Vagina (tissue), 2 donors: ENCODE measurements around the gene GPR15.

Experiments
- CTCF ChIP-seq, 3 experiments: fragments of 450-650 bp in 2 of 3; fragments of 200-600 bp in 1 of 3; sonication (generic) in 1 of 3; IDR thresholded peaks; one replicate each; pipeline ENCODE4 v1.5.1; 2017 to 2019; ENCODE audit warnings: antibody characterized with exemption in 3 of 3, mild to moderate bottlenecking in 2 of 3, moderate library complexity in 2 of 3
- POLR2AphosphoS5 ChIP-seq, 2 donors: sonication (generic); formaldehyde crosslinking; IDR thresholded peaks; one replicate each; pipeline ENCODE4 v1.9.0; 2017; ENCODE audit warnings: antibody characterized with exemption in 2 of 2, mild to moderate bottlenecking in 2 of 2, low read depth in 1 of 2; ENCODE audit not compliant: insufficient read depth in 1 of 2

GRCh38 chr3:98552232-98553020 is 20.6 kb downstream of the GPR15 start:
- TF ChIP-seq CTCF (IDR thresholded peaks at IDR 0.05) = no peak
- TF ChIP-seq POLR2AphosphoS5 (IDR thresholded peaks at IDR 0.05; ENCODE audit: insufficient read depth in 1 of 2, low read depth in 1 of 2) = no peak
